Ishikawa (cell line): ENCODE measurements around the gene CHAC1.

Experiments used
- CEBPB ChIP-seq: IDR thresholded peaks from 2 replicates; pipeline ENCODE4 v1.6.1; 2012
- CREB1 ChIP-seq: IDR thresholded peaks from 2 replicates; pipeline ENCODE4 v1.6.1; 2012; ENCODE audit warnings: low read depth
- EGR1 ChIP-seq: IDR thresholded peaks from 2 replicates; pipeline ENCODE4 v1.6.1; 2012
- EP300 ChIP-seq: IDR thresholded peaks from 2 replicates; pipeline ENCODE4 v1.6.1; 2012; ENCODE audit warnings: borderline replicate concordance
- FOXM1 ChIP-seq: IDR thresholded peaks from 2 replicates; pipeline ENCODE4 v1.6.1; 2012; ENCODE audit warnings: low read depth, borderline replicate concordance
- NFIC ChIP-seq: IDR thresholded peaks from 2 replicates; pipeline ENCODE4 v1.6.1; 2012
- RAD21 ChIP-seq: IDR thresholded peaks from 2 replicates; pipeline ENCODE4 v1.6.1; 2012; ENCODE audit warnings: low read depth
- REST ChIP-seq: IDR thresholded peaks from 2 replicates; pipeline ENCODE4 v1.6.1; 2012; ENCODE audit warnings: low read depth, mild to moderate bottlenecking
- TAF1 ChIP-seq: IDR thresholded peaks from 2 replicates; pipeline ENCODE4 v1.6.1; 2012; ENCODE audit warnings: low read depth, mild to moderate bottlenecking
- TCF12 ChIP-seq: IDR thresholded peaks from 2 replicates; pipeline ENCODE4 v1.6.1; 2012; ENCODE audit warnings: low read depth
- TEAD4 ChIP-seq: IDR thresholded peaks from 2 replicates; pipeline ENCODE4 v1.6.1; 2012
- USF1 ChIP-seq: IDR thresholded peaks from 2 replicates; pipeline ENCODE4 v1.6.1; 2012
- YY1 ChIP-seq: IDR thresholded peaks from 2 replicates; pipeline ENCODE4 v1.6.1; 2012; ENCODE audit warnings: low read depth
- ZBTB7A ChIP-seq: IDR thresholded peaks from 2 replicates; pipeline ENCODE4 v1.6.1; 2012; ENCODE audit warnings: low read depth
- TF ChIP-seq, protein P1 (sequence below): IDR thresholded peaks from 2 replicates; pipeline ENCODE4 v1.6.1; 2012

CHAC1 gene

DNA sequence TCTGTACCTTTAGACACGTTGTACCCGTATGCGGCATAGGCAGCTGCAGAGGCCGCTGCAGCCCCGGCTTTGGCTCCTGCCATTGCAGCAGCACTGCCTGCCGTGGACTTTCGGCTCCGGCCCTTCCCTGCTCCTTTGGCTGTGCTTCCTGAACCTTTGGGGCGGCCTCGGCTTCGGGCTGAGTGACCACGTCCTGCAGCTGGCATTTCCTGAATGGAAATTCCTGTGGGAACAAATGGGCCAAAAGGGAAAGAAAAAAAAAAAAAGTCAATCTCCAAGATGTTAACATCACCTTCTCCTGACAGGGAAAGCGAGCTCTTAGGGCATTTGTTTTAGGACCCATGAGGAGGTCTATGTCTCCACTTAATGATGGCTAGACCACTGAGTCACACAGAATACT, 29.6 kb downstream of the CHAC1 start:
- TF ChIP-seq REST (no peak), TAF1 (no peak), EGR1 (no peak), USF1 (no peak), ZBTB7A (no peak), NFIC (no peak)
- TF ChIP-seq, protein P1, sequence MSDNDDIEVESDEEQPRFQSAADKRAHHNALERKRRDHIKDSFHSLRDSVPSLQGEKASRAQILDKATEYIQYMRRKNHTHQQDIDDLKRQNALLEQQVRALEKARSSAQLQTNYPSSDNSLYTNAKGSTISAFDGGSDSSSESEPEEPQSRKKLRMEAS, result no peak

DNA sequence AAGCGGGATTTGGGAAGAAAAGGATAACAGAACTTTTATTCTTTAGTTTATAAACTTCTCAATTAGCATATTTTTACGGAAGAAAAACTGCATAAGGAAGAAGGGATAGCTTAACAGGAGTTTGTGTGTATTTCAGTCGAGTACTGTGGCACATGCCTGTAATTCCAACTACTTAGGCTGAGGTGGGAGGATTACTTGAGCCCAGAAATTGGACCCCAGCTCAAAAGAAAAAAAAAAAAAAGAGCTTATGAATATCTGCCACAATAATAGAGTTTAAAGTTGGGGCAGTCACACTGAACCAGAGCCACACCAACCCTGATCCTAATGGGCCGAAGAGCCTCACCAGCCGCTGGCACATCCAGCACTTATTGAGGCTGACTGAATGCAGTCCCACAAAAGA, 31.1 kb downstream of the CHAC1 start:
- TF ChIP-seq EGR1 (no peak), USF1 (no peak), TAF1 (no peak), FOXM1 (no peak)

DNA sequence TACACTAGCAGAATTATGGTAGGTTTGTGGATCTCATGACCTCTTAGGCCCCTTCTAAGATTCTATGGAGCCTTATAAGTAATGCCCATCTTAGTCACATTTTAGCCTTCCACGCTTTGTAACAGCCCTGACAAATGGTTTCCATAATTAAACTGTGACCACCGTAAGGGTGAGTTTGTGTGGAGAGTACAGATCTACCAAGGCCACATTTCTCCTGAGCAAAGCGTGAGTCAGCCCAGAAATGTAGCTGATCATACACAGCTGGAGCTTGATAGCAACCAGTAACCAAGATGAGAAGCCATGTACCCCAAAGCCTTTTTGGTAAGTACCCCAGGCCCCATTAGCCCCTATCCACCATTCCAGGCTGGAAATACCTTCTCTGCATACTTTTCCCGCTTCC, 31.7 kb downstream of the CHAC1 start:
- no peak for TF ChIP-seq YY1
- TF ChIP-seq EP300, result no peak
- no peak for TF ChIP-seq EGR1
- TF ChIP-seq CEBPB, result no peak
- TF ChIP-seq FOXM1, result no peak
- no peak for TF ChIP-seq USF1
- no peak for TF ChIP-seq TAF1
- no peak for TF ChIP-seq TCF12
- TF ChIP-seq ZBTB7A, result no peak
- TF ChIP-seq, protein P1, result no peak
- no peak for TF ChIP-seq CREB1
- TF ChIP-seq RAD21, result no peak
- no peak for TF ChIP-seq TEAD4
- TF ChIP-seq REST, result no peak
- TF ChIP-seq NFIC, result no peak

- TF ChIP-seq TEAD4 (no peak), EGR1 (no peak), TCF12 (no peak), CEBPB (no peak), TAF1 (no peak)
Observed at GRCh38 chr15:40985541-40986330, 32.5 kb downstream of the CHAC1 start.

- TF ChIP-seq TAF1, result no peak
- TF ChIP-seq REST, result no peak
- TF ChIP-seq, protein P1, result no peak
- TF ChIP-seq USF1, result no peak
- TF ChIP-seq FOXM1, result no peak
- TF ChIP-seq YY1, result no peak
- peak; percentile 63 for TF ChIP-seq NFIC
Observed at GRCh38 chr15:40986820-40987219, 33.5 kb downstream of the CHAC1 start.
